ENCODE data around the gene ZBTB20. TPM values are rescaled to one million over a fixed set of nuclear protein-coding genes. Genes with fewer than 3 reads are reported as not detected.

Gene ZBTB20
- total RNA-seq, 1 experiment from 2014 or later, result 26.5 TPM

DNA sequence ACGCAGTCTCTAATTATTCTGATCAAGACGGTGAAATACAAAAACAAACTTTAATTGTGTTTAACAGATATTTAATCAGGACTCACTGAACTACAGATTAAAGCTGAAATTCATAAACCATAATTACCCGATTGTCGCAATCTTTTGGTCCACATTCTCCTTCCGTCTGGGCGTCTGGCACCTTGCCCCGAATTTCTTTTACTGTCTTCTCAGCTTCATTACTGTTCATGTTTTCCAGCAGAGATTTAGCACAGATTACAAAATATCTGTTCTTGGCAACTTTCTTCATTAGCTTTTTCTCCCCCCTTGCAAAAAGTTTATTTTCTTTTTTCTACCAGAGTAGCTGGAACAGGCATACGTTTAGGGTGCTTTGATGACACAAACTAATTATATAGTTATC, 581.9 kb downstream of the ZBTB20 start:
- TF ChIP-seq, protein P1, sequence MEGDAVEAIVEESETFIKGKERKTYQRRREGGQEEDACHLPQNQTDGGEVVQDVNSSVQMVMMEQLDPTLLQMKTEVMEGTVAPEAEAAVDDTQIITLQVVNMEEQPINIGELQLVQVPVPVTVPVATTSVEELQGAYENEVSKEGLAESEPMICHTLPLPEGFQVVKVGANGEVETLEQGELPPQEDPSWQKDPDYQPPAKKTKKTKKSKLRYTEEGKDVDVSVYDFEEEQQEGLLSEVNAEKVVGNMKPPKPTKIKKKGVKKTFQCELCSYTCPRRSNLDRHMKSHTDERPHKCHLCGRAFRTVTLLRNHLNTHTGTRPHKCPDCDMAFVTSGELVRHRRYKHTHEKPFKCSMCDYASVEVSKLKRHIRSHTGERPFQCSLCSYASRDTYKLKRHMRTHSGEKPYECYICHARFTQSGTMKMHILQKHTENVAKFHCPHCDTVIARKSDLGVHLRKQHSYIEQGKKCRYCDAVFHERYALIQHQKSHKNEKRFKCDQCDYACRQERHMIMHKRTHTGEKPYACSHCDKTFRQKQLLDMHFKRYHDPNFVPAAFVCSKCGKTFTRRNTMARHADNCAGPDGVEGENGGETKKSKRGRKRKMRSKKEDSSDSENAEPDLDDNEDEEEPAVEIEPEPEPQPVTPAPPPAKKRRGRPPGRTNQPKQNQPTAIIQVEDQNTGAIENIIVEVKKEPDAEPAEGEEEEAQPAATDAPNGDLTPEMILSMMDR (conservative IDR thresholded peaks at IDR 0.05), result no peak
- no peak for TF ChIP-seq EZH2 (IDR thresholded peaks at IDR 0.05; ENCODE audit: low read depth)
- H3K4me1 ChIP-seq (replicated peaks; ENCODE audit: insufficient read depth), result no peaks in the 10 kb centered on the region
- ChIA-PET CTCF (no interaction called here), POLR2A (ENCODE audit: unreplicated experiment) (no interaction called here)
- H3K79me2 ChIP-seq (ENCODE audit: low read depth), result no peaks in the 10 kb centered on the region
- no peak overlapping the region for H3K4me3 ChIP-seq
- H3K27ac ChIP-seq, result no peak overlapping the region
- intact Hi-C loops (cut with micrococcal nuclease; ENCODE audit: unreplicated experiment), result no loop called here
- H2AFZ ChIP-seq, result no peak overlapping the region
- no peaks in the 10 kb centered on the region for H3K36me3 ChIP-seq (ENCODE audit: low read depth)
- no peaks in the 10 kb centered on the region for H3K9me2 ChIP-seq (ENCODE audit: insufficient read depth)
- no peak for DNase-seq
- H3K27me3 ChIP-seq (ENCODE audit: insufficient read depth, low read depth), result no peaks in the 10 kb centered on the region
- no peak overlapping the region for H3K4me2 ChIP-seq
- H4K20me1 ChIP-seq (ENCODE audit: insufficient read depth), result no peaks in the 10 kb centered on the region
- H3F3A ChIP-seq (ENCODE audit: insufficient read depth, low read depth), result no peaks in the 10 kb centered on the region
- no TSS peak for BruUV-seq (replicated peaks)
- H3K9me3 ChIP-seq (ENCODE audit: insufficient read depth, low read depth), result no peaks in the 10 kb centered on the region

DNA sequence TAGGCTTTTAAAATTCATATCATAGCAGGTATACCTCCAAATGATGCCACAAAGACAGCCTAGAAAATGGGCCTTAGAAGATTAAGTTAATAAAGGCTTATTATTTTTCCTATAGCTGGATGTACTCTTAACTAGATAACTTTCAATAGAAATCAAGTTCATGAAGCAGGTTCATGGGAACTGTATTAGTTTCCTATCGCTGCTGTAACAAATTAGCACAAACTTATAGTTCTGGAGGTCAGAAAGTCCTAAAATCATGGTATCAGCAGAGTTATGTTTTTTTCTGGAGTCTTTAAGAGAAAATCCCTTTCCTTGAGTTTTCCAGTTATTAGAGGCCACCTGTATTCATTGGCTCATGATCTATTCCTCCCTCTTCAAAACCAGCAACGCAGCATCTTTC, 583.4 kb downstream of the ZBTB20 start:
- BruUV-seq (replicated peaks), result no TSS peak
- Histone ChIP-seq H3K27ac (no peak overlapping the region), H3K79me2 (ENCODE audit: low read depth) (no peaks in the 10 kb centered on the region), H4K20me1 (ENCODE audit: insufficient read depth) (no peaks in the 10 kb centered on the region), H3K4me2 (no peak overlapping the region), H3F3A (ENCODE audit: insufficient read depth, low read depth) (no peaks in the 10 kb centered on the region), H2AFZ (no peak overlapping the region), H3K9me2 (ENCODE audit: insufficient read depth) (no peaks in the 10 kb centered on the region), H3K4me1 (replicated peaks; ENCODE audit: insufficient read depth) (no peaks in the 10 kb centered on the region), H3K4me3 (no peak overlapping the region), H3K9me3 (ENCODE audit: insufficient read depth, low read depth) (no peaks in the 10 kb centered on the region), H3K27me3 (ENCODE audit: insufficient read depth, low read depth) (no peaks in the 10 kb centered on the region), H3K36me3 (ENCODE audit: low read depth) (no peaks in the 10 kb centered on the region)
- intact Hi-C loops (cut with micrococcal nuclease; ENCODE audit: unreplicated experiment), result no loop called here
- no peak for TF ChIP-seq EZH2 (IDR thresholded peaks at IDR 0.05; ENCODE audit: low read depth)
- TF ChIP-seq, protein P1 (conservative IDR thresholded peaks at IDR 0.05), result no peak
- ChIA-PET POLR2A (ENCODE audit: unreplicated experiment) (no interaction called here), CTCF (no interaction called here)
- no peak for DNase-seq

DNA sequence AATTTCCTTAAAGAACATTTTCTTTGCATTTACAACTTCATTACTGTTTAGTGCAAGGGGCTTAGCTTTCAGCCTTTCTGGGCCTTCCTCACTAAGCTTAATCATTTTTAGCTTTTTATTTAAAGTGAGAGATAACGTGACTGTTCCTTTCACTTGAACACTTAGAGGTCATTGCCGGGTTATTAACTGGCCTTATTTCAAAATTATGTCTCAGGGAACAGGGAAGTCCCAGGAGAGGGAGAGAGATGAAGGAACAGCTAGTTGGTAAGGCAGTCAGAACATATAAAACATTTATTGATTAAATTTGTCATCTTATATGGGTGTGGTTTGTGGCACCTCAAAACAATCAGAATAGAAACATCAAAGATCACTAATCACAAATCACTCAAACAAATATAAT, 584.5 kb downstream of the ZBTB20 start:
- Histone ChIP-seq H3K4me3 (no peak overlapping the region), H3K36me3 (ENCODE audit: low read depth) (no peaks in the 10 kb centered on the region), H3K27ac (no peak overlapping the region), H3F3A (ENCODE audit: insufficient read depth, low read depth) (no peaks in the 10 kb centered on the region), H3K79me2 (ENCODE audit: low read depth) (no peaks in the 10 kb centered on the region), H2AFZ (no peak overlapping the region), H3K9me2 (ENCODE audit: insufficient read depth) (no peaks in the 10 kb centered on the region), H3K4me2 (no peak overlapping the region), H3K9me3 (ENCODE audit: insufficient read depth, low read depth) (no peaks in the 10 kb centered on the region), H3K4me1 (replicated peaks; ENCODE audit: insufficient read depth) (peaks cover 7% of the 10 kb centered on the region), H4K20me1 (ENCODE audit: insufficient read depth) (no peaks in the 10 kb centered on the region), H3K27me3 (ENCODE audit: insufficient read depth, low read depth) (no peaks in the 10 kb centered on the region)
- no peak for DNase-seq
- intact Hi-C loops (cut with micrococcal nuclease; ENCODE audit: unreplicated experiment), result no loop called here
- BruUV-seq (replicated peaks), result no TSS peak
- ChIA-PET CTCF (no interaction called here), POLR2A (ENCODE audit: unreplicated experiment) (no interaction called here)
- no peak for TF ChIP-seq EZH2 (IDR thresholded peaks at IDR 0.05; ENCODE audit: low read depth)
- TF ChIP-seq, protein P1 (conservative IDR thresholded peaks at IDR 0.05), result no peak

All from PC-9 (cell line).